Heart left ventricle (tissue), 13 donors: ENCODE results near the gene SSH2.

Experiments used
- CTCF ChIP-seq, 12 donors: fragments of 200-600 bp; sonication (generic) in 4 of 12; IDR thresholded peaks; one replicate each; pipeline versions ENCODE4 v1.5.0 to v1.8.0; 2018 to 2022; ENCODE audit warnings: antibody characterized with exemption in 12 of 12, mild to moderate bottlenecking in 5 of 12
- POLR2A ChIP-seq, 2 donors: fragments of 450-650 bp; IDR thresholded peaks; one replicate each; pipeline ENCODE4 v1.6.1; 2017; ENCODE audit warnings: antibody characterized with exemption in 2 of 2, mild to moderate bottlenecking in 2 of 2, moderate library complexity in 2 of 2
- donor health status: ischemic (EF 13 %, LVEDD 7.1; RV severe dilation, severe dysfunction).
- donor health status: DM: no; HTN: yes; CAD: no.
- donor health status: DM: no; HTN: no; CAD: no.
- donor health status: ischemic (EF 25% LVEDD 6.9; RV normal size, moderate dysfunction).
- donor health status: ischemic (EF 25% LVEDD 5.7; RV mildly dilated, moderate dysfunction).
- donor health status: ischemic (EF 35%, LVEDD 5.7; RV mildly dilated, moderate dysfunction).
- donor health status: nonischemic (EF 11% LVEDD 7.7; RV severe dilation, severe dysfunction).
- donor health status: DM: yes; HTN: yes; CAD: no.
- donor health status: PGD.
- donor health status: ischemic (EF 29% LVEDD 5.4; RV normal size, mild dysfunction).
- donor health status: nonischemic (EF 23%, LVEDD 6.1; RV moderate dilation, normal function).

- no peak for TF ChIP-seq POLR2A (IDR thresholded peaks at IDR 0.05)
- no peak for TF ChIP-seq CTCF (IDR thresholded peaks at IDR 0.05)
These were observed 182.4 kb downstream of the SSH2 start for GRCh38 chr17:29747660-29748059.
